HepG2 (cell line): ENCODE data around the gene MMP12. TPM values are rescaled to one million over a fixed set of nuclear protein-coding genes. Genes with fewer than 3 reads are reported as not detected.

ENCODE experiments used
- ATAC-seq: fragments of 200-7000 bp; cut with Tn5 transposase; 3 replicates; pipeline ENCODE4 v1.9.1; 2020; ENCODE audit warnings: mild to moderate bottlenecking, moderate library complexity
- BruUV-seq: library from RNA; stranded (reverse); fragments of 400-500 nt; replicated peaks from 2 replicates; lab custom pipeline; 2021; lab: Mats Ljungman, UMichigan
- CTCF ChIA-PET: fragments of 300-600 bp; formaldehyde crosslinking; extraction: SDS; loops from one replicate; lab custom pipeline; 2021; ENCODE audit warnings: low total read pairs, inconsistent platforms, low intra/inter-chr PET ratio; lab: Yijun Ruan, JAX
- POLR2A ChIA-PET: fragments of 350-600 bp; sonication (Branson Sonifier 250); formaldehyde crosslinking; loops from one replicate; lab custom pipeline; 2020; ENCODE audit warnings: antibody characterized with exemption, inconsistent platforms; lab: Yijun Ruan, JAX
- DNase-seq: peaks from one replicate; pipeline ENCODE4 v3.0.0-alpha.2; 2015; ENCODE audit warnings: low spot score
- FAIRE-seq: peaks from 3 replicates; lab custom pipeline; 2011; peaks lifted over from hg19 to GRCh38; lab: Jason Lieb, UNC
- H2AFZ ChIP-seq: one replicate; pipeline ENCODE4 v1.6.1; 2011; ENCODE audit warnings: low read length, inconsistent platforms
- H3K27ac ChIP-seq: fragments of 300-600 bp; 3 replicates; pipeline ENCODE4 v1.8.0; 2011; ENCODE audit warnings: mixed run types, mild to moderate bottlenecking, mixed read lengths, low read length, inconsistent platforms; ENCODE audit not compliant: insufficient read depth; ENCODE audit errors: extremely low read length
- H3K27me3 ChIP-seq, 2 experiments: fragments of 200-600 bp in 1 of 2; 2 replicates in 1 of 2; 3 replicates in 1 of 2; pipeline versions ENCODE4 v1.6.0 to v1.8.0; 2011; ENCODE audit warnings: low read length in 2 of 2, mild to moderate bottlenecking in 2 of 2, moderate library complexity in 2 of 2, inconsistent platforms in 1 of 2; ENCODE audit not compliant: insufficient read depth in 2 of 2, control insufficient read depth in 1 of 2
- H3K36me3 ChIP-seq, 2 experiments: fragments of 200-600 bp in 1 of 2; replicated peaks in 1 of 2; 2 replicates in 1 of 2; 3 replicates in 1 of 2; pipeline versions ENCODE4 v1.5.1 to v1.8.0; 2011; ENCODE audit warnings: low read length in 2 of 2, inconsistent platforms in 1 of 2; ENCODE audit not compliant: insufficient read depth in 2 of 2, control insufficient read depth in 1 of 2
- H3K4me1 ChIP-seq: 2 replicates; pipeline ENCODE4 v1.5.1; 2012; ENCODE audit warnings: low read length, inconsistent platforms; ENCODE audit not compliant: insufficient read depth
- H3K4me2 ChIP-seq: 2 replicates; pipeline ENCODE4 v1.6.0; 2011; ENCODE audit warnings: low read depth, low read length, inconsistent platforms
- H3K4me3 ChIP-seq, 3 experiments: fragments of 200-600 bp in 1 of 3; sonication (generic), shearing (Covaris generic) in 1 of 3; replicated peaks in 1 of 3; 2 replicates each; pipeline ENCODE4 v1.5.1; 2011 to 2016; ENCODE audit warnings: low read length in 3 of 3, inconsistent platforms in 2 of 3, low read depth in 2 of 3, mild to moderate bottlenecking in 2 of 3, control low read depth in 1 of 3, mixed read lengths in 1 of 3; ENCODE audit not compliant: insufficient read depth in 1 of 3
- H3K79me2 ChIP-seq: one replicate; pipeline ENCODE4 v1.6.1; 2011; ENCODE audit warnings: low read length, inconsistent platforms; ENCODE audit not compliant: insufficient read depth
- H3K9ac ChIP-seq: 2 replicates; pipeline ENCODE4 v1.6.0; 2011; ENCODE audit warnings: mild to moderate bottlenecking, low read depth, low read length, inconsistent platforms; ENCODE audit not compliant: insufficient read depth
- H3K9me3 ChIP-seq: 2 replicates; pipeline ENCODE4 v1.5.1; 2012; ENCODE audit warnings: mild to moderate bottlenecking, low read length
- H4K20me1 ChIP-seq: 2 replicates; pipeline ENCODE4 v1.6.0; 2011; ENCODE audit warnings: inconsistent platforms, mild to moderate bottlenecking, low read length, moderate library complexity; ENCODE audit not compliant: insufficient read depth
- E2F1 ChIP-seq: sonication (generic); formaldehyde crosslinking; IDR thresholded peaks from 2 replicates; pipeline ENCODE4 v1.5.0; 2020; ENCODE audit warnings: missing genetic modification reagents
- HDAC6 ChIP-seq: fragments of 200-600 bp; sonication (generic); IDR thresholded peaks from 2 replicates; pipeline ENCODE4 v1.7.0; 2017; ENCODE audit warnings: mild to moderate bottlenecking, antibody characterized with exemption, low read length, low read depth
- HNF4G ChIP-seq, 2 experiments: sonication (generic) in 1 of 2; formaldehyde crosslinking in 1 of 2; IDR thresholded peaks; 2 replicates each; pipeline versions ENCODE4 v1.4.0 to v1.6.1; 2011 to 2020; ENCODE audit warnings: borderline replicate concordance in 2 of 2, low read depth in 2 of 2, mild to moderate bottlenecking in 2 of 2, low read length in 1 of 2, missing genetic modification reagents in 1 of 2, moderate library complexity in 1 of 2
- MAFK ChIP-seq, 2 experiments: IDR thresholded peaks in 1 of 2; conservative IDR thresholded peaks in 1 of 2; 2 replicates each; pipeline ENCODE4 v1.6.1; 2011; ENCODE audit warnings: improper control_type of control experiment in 2 of 2, low read length in 2 of 2
- NFE2 ChIP-seq: sonication (generic); formaldehyde crosslinking; IDR thresholded peaks from 2 replicates; pipeline ENCODE4 v1.4.0; 2020; ENCODE audit warnings: missing genetic modification reagents
- NONO ChIP-seq, 2 experiments: fragments of 450-650 bp in 1 of 2; sonication (generic) in 1 of 2; formaldehyde crosslinking in 1 of 2; IDR thresholded peaks in 1 of 2; conservative IDR thresholded peaks in 1 of 2; 2 replicates each; pipeline versions ENCODE4 v1.6.1 to v1.8.0; 2017 to 2022; ENCODE audit warnings: mild to moderate bottlenecking in 1 of 2, missing genetic modification reagents in 1 of 2, moderate library complexity in 1 of 2
- PHF21A ChIP-seq: sonication (generic); formaldehyde crosslinking; IDR thresholded peaks from 2 replicates; pipeline ENCODE4 v1.5.0; 2020; ENCODE audit warnings: mild to moderate bottlenecking, missing genetic modification reagents
- SALL2 ChIP-seq: sonication (generic); formaldehyde crosslinking; IDR thresholded peaks from 2 replicates; pipeline ENCODE4 v1.8.1; 2023; ENCODE audit warnings: mild to moderate bottlenecking, missing genetic modification reagents, inconsistent platforms
- ZBTB34 ChIP-seq: sonication (generic); formaldehyde crosslinking; IDR thresholded peaks from 2 replicates; pipeline ENCODE4 v1.8.0; 2022; ENCODE audit warnings: mild to moderate bottlenecking, missing genetic modification reagents
- ZHX1 ChIP-seq: sonication (generic); formaldehyde crosslinking; IDR thresholded peaks from 2 replicates; pipeline ENCODE4 v1.8.1; 2022; ENCODE audit warnings: low read depth, mild to moderate bottlenecking, missing genetic modification reagents
- ZNF260 ChIP-seq: sonication (generic); formaldehyde crosslinking; IDR thresholded peaks from 2 replicates; pipeline ENCODE4 v1.4.0; 2020; ENCODE audit warnings: missing genetic modification reagents, low read depth, mild to moderate bottlenecking, borderline replicate concordance
- ZNF749 ChIP-seq: sonication (generic); formaldehyde crosslinking; IDR thresholded peaks from 2 replicates; pipeline ENCODE4 v1.8.0; 2022; ENCODE audit warnings: mild to moderate bottlenecking, missing genetic modification reagents, moderate library complexity, borderline replicate concordance
- ZSCAN29 ChIP-seq: sonication (generic); formaldehyde crosslinking; conservative IDR thresholded peaks from 2 replicates; pipeline ENCODE4 v1.4.0; 2020; ENCODE audit warnings: mild to moderate bottlenecking, missing genetic modification reagents
- WGBS: methylation state at CpG from one replicate; pipeline ENCODE4 v1.1.6; 2017; ENCODE audit warnings: low lambda C conversion rate; 5-methylcytosine and 5-hydroxymethylcytosine counted together
- in situ Hi-C: cut with HindIII; loops from 2 replicates; pipeline ENCODE4 v1.10.0; 2017; ENCODE audit warnings: low pct_unique_long_range_greater_than_20kb; ENCODE audit not compliant: extremely low pct_ligation_motif_present
- intact Hi-C: fragments of 100-400 bp; cut with micrococcal nuclease; formaldehyde crosslinking; loops from one replicate; pipeline ENCODE4 v1.10.0; 2022; ENCODE audit not compliant: unreplicated experiment
- polyA plus RNA-seq, 8 experiments: library from polyadenylated mRNA; depleted of rRNA in 3 of 8; stranded (reverse) in 7 of 8; unstranded in 1 of 8; fragments of >200 nt; fragmentation: Illumina TruSeq in 4 of 8; extraction: Trizol in 4 of 8; gene quantifications; 2 replicates each; pipeline versions ENCODE4 v1.2.1 to v1.2.3, GENCODE V29; 2011 to 2016; ENCODE audit warnings: low read depth in 4 of 8, missing spikeins in 1 of 8, mixed read lengths in 1 of 8; ENCODE audit not compliant: insufficient read depth in 1 of 8
- total RNA-seq, 5 experiments: library from RNA; depleted of rRNA; stranded (reverse); fragments of >200 nt; fragmentation: Illumina TruSeq; extraction: Trizol; gene quantifications; 2 replicates each; pipeline ENCODE4 v1.2.3, GENCODE V29; 2016; ENCODE audit warnings: low read depth in 1 of 5

The MMP12 gene
- total and polyA plus RNA-seq, 2 of the 13 experiments (the other 11 are each of a cell fraction or from before 2014, with no cell fraction given), result not detected

GRCh38 chr11:102864724-102865123 is 10.1 kb downstream of the MMP12 start:
- DNase-seq (no peak), ATAC-seq (no peak), FAIRE-seq (no peak)
- Histone ChIP-seq H3K79me2 (no peaks in the 10 kb centered on the region), H4K20me1 (no peaks in the 10 kb centered on the region), H3K27me3 (no peaks in the 10 kb centered on the region; a peak in 1 of 5 replicates), H3K36me3 (no peaks in the 10 kb centered on the region), H3K9me3 (no peaks in the 10 kb centered on the region), H3K4me3 (no peak overlapping the region), H2AFZ (no peak overlapping the region), H3K9ac (no peak overlapping the region), H3K27ac (no peak overlapping the region), H3K4me1 (no peaks in the 10 kb centered on the region), H3K4me2 (no peak overlapping the region)
- TF ChIP-seq HNF4G (IDR thresholded peaks at IDR 0.05; ENCODE audit: borderline replicate concordance, low read depth, low read length) (no peak), HNF4G (CRISPR knock-in tag; IDR thresholded peaks at IDR 0.05; ENCODE audit: borderline replicate concordance, low read depth) (no peak), E2F1 (CRISPR knock-in tag) (no peak), NONO (IDR thresholded peaks at IDR 0.05) (no peak), NONO (CRISPR knock-in tag; conservative IDR thresholded peaks at IDR 0.05) (no peak), ZNF749 (CRISPR knock-in tag) (no peak)
- ChIA-PET CTCF (no interaction called here), POLR2A (no interaction called here)
- in situ Hi-C loops, result no loop called here
- WGBS, result 59% methylated on average over 1 of the region's 1 CpG
- intact Hi-C loops, result no loop called here
- no TSS peak for BruUV-seq

- ChIA-PET CTCF (no interaction called here), POLR2A (no interaction called here)
- Histone ChIP-seq H3K27me3 (no peaks in the 10 kb centered on the region), H3K36me3 (no peaks in the 10 kb centered on the region), H3K4me3 (no peak overlapping the region), H2AFZ (no peak overlapping the region), H3K9ac (no peak overlapping the region), H3K79me2 (no peaks in the 10 kb centered on the region), H3K4me2 (no peak overlapping the region), H3K9me3 (no peaks in the 10 kb centered on the region), H4K20me1 (no peaks in the 10 kb centered on the region), H3K4me1 (no peaks in the 10 kb centered on the region), H3K27ac (no peak overlapping the region)
- 7% methylated on average over 2 of the region's 2 CpGs for WGBS
- FAIRE-seq (no peak), DNase-seq (no peak), ATAC-seq (peak; percentile 33; the same call in 1 of the 3 replicates)
- intact Hi-C loops, result no loop called here
- in situ Hi-C loops, result no loop called here
- BruUV-seq, result no TSS peak
- TF ChIP-seq MAFK (conservative IDR thresholded peaks at IDR 0.05 in 1 of 2, IDR thresholded peaks at IDR 0.05 in 1 of 2; ENCODE audit: low read length in 2 of 2) (no peak), ZSCAN29 (no peak), ZBTB34 (CRISPR knock-in tag) (no peak), PHF21A (no peak), NFE2 (CRISPR knock-in tag) (no peak), ZNF260 (CRISPR knock-in tag) (no peak), ZHX1 (CRISPR knock-in tag) (no peak), HDAC6 (no peak), SALL2 (no peak)
Observed at GRCh38 chr11:102853956-102854355, 20.8 kb downstream of the MMP12 start.
